Endodermal cell (in vitro differentiated cells): Measurements from ENCODE around the gene PSD2. TPM values are rescaled to one million over a fixed set of nuclear protein-coding genes. Genes with fewer than 3 reads are reported as not detected.

Experiments
- DNase-seq: peaks from one replicate; pipeline ENCODE4 v3.0.0-alpha.2; 2017
- H3K27ac ChIP-seq: 2 replicates; pipeline ENCODE4 v1.5.1; 2013; ENCODE audit warnings: mild to moderate bottlenecking, low read depth, low read length, moderate library complexity
- H3K27me3 ChIP-seq: 2 replicates; pipeline ENCODE4 v1.6.1; 2013; ENCODE audit warnings: mild to moderate bottlenecking, low read length, moderate library complexity; ENCODE audit not compliant: insufficient read depth, control insufficient read depth, poor library complexity, severe bottlenecking
- H3K36me3 ChIP-seq: 2 replicates; pipeline ENCODE4 v1.7.0; 2013; ENCODE audit warnings: mild to moderate bottlenecking, low read length, moderate library complexity; ENCODE audit not compliant: control insufficient read depth, insufficient read depth
- H3K4me1 ChIP-seq: one replicate; pipeline ENCODE4 v1.7.0; 2013; ENCODE audit warnings: low read length; ENCODE audit not compliant: control insufficient read depth, insufficient read depth
- H3K4me3 ChIP-seq: 2 replicates; pipeline ENCODE4 v1.5.1; 2013; ENCODE audit warnings: mild to moderate bottlenecking, low read length, moderate library complexity
- H3K9ac ChIP-seq: 2 replicates; pipeline ENCODE4 v1.6.1; 2013; ENCODE audit warnings: mild to moderate bottlenecking, low read length, moderate library complexity; ENCODE audit not compliant: poor library complexity, severe bottlenecking; ENCODE audit errors: extremely low read depth
- H3K9me3 ChIP-seq: 2 replicates; pipeline ENCODE4 v1.6.1; 2013; ENCODE audit warnings: mild to moderate bottlenecking, low read length, moderate library complexity; ENCODE audit not compliant: control insufficient read depth
- H3K27ac Mint-ChIP-seq: 2 replicates; pipeline ENCODE4 v1.8.0; 2020; ENCODE audit warnings: mixed read lengths
- H3K27me3 Mint-ChIP-seq: 2 replicates; pipeline ENCODE4 v1.8.0; 2021; ENCODE audit warnings: mild to moderate bottlenecking, mixed read lengths; ENCODE audit not compliant: insufficient read depth
- H3K36me3 Mint-ChIP-seq: 2 replicates; pipeline ENCODE4 v1.8.0; 2020; ENCODE audit warnings: low read depth, mixed read lengths
- H3K4me1 Mint-ChIP-seq: 2 replicates; pipeline ENCODE4 v1.8.0; 2020; ENCODE audit warnings: mixed read lengths
- H3K4me3 Mint-ChIP-seq: 2 replicates; pipeline ENCODE4 v1.8.0; 2020; ENCODE audit warnings: mild to moderate bottlenecking, moderate library complexity, mixed read lengths
- H3K9me3 Mint-ChIP-seq: 2 replicates; pipeline ENCODE4 v1.8.0; 2020; ENCODE audit warnings: mild to moderate bottlenecking, mixed read lengths
- WGBS, 2 experiments: methylation state at CpG; one replicate each; pipeline versions ENCODE4 v1.1.5 to v1.1.7; 2013; ENCODE audit warnings: missing lambda C conversion rate in 2 of 2, mixed read lengths in 1 of 2; ENCODE audit not compliant: insufficient coverage in 1 of 2, insufficient read length in 1 of 2; 5-methylcytosine and 5-hydroxymethylcytosine counted together
- total RNA-seq, 2 donors: library from RNA; stranded (reverse); fragmentation: NEBNext Ultra II Directional in 1 of 2; extraction: Animal tissue kit (Norgen Biotek cat#: 25700) in 1 of 2; gene quantifications; 2 replicates in 1 of 2; 3 replicates in 1 of 2; pipeline ENCODE4 v1.2.1, GENCODE V29; 2021
- TF ChIP-seq, protein P1 (sequence below): fragments of 200-600 bp; sonication (generic); conservative IDR thresholded peaks from 2 replicates; pipeline ENCODE4 v1.5.0; 2021; ENCODE audit warnings: antibody characterized with exemption, mild to moderate bottlenecking

The PSD2 gene
- total RNA-seq, 2 donors from 2014 or later = 0.55 to 2.5 TPM

DNA sequence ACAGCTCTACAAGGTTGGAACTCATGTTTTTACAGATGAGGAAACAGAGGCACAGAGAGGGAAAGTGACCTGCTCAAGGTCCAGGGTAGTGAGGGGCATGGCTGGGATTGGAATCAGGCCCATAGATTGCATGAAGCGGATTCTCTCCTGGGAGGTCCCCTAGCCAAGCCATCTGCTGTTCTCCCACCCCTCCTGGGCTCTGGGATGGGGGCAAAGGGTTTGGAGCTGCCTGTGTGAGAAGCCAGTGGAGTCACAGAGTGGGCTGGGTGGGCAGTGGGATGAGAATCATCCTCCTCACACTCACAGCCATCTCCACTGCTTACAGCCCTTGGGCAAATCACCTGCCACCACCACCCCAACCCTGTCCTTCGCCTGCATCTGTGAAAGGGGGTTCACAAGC, 38.6 kb upstream of the PSD2 start:
- Histone ChIP-seq H3K4me3 (no peak overlapping the region), H3K27me3 (peaks cover 61% of the 10 kb centered on the region), H3K36me3 (no peaks in the 10 kb centered on the region), H3K9ac (no peak overlapping the region), H3K4me1 (no peaks in the 10 kb centered on the region), H3K27ac (no peak overlapping the region), H3K9me3 (no peaks in the 10 kb centered on the region)
- H3K27ac Mint-ChIP-seq = no peak overlapping the region
- DNase-seq = no peak
- 88 to 100% methylated on average over 1 to 2 of the region's 2 CpGs for WGBS, 2 experiments
- no peak overlapping the region for H3K4me3 Mint-ChIP-seq
- H3K36me3 Mint-ChIP-seq = no peaks in the 10 kb centered on the region
- no peaks in the 10 kb centered on the region for H3K9me3 Mint-ChIP-seq
- TF ChIP-seq, protein P1, sequence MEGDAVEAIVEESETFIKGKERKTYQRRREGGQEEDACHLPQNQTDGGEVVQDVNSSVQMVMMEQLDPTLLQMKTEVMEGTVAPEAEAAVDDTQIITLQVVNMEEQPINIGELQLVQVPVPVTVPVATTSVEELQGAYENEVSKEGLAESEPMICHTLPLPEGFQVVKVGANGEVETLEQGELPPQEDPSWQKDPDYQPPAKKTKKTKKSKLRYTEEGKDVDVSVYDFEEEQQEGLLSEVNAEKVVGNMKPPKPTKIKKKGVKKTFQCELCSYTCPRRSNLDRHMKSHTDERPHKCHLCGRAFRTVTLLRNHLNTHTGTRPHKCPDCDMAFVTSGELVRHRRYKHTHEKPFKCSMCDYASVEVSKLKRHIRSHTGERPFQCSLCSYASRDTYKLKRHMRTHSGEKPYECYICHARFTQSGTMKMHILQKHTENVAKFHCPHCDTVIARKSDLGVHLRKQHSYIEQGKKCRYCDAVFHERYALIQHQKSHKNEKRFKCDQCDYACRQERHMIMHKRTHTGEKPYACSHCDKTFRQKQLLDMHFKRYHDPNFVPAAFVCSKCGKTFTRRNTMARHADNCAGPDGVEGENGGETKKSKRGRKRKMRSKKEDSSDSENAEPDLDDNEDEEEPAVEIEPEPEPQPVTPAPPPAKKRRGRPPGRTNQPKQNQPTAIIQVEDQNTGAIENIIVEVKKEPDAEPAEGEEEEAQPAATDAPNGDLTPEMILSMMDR = no peak
- peaks cover 12% of the 10 kb centered on the region for H3K4me1 Mint-ChIP-seq
- H3K27me3 Mint-ChIP-seq = peaks cover 83% of the 10 kb centered on the region

DNA sequence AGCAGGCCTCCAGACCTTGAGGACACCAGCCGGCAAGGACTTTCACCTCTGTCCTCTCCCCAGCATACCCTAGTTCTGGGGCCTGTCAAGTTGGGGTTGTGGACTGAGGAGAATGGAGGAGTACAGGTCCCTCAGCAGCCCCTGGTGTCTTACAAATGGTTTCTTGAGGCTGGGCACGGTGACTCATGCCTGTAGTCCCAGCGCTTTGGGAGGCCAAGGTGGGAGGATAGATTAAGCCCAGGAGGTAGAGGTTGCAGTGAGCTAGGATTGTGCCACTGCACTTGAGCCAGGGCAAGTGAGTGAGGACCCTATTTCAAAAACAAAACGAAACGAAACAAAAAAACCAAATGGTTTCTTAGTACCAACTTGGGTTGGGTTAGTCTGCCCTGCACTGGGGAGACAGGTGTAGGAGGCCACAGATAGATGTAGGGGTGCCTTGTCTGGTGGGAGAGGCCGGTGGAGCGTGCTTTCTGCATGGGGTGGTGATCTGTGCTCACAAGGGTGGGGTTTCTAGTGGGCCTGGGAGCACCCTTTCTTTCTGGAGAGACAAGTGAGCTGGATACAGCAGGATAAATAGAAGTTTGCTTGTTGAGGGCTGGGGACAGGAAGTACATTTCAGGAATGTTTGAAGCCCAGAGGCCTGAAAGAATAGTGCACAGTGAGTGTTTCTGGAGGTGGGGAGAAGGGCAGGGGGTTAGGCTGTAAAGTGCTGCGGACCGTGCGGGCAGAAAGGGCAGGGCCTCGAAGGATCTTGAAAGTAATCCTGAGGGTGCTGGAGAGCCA, 37.7 kb upstream of the PSD2 start:
- peak; percentile 45 for DNase-seq
- WGBS, 2 experiments = 85 to 89% methylated on average over 8 to 11 of the region's 11 CpGs
- Histone ChIP-seq H3K27me3 (peaks cover 55% of the 10 kb centered on the region), H3K27ac (peak overlapping the region; percentile 16), H3K36me3 (no peaks in the 10 kb centered on the region), H3K9ac (no peak overlapping the region), H3K9me3 (no peaks in the 10 kb centered on the region), H3K4me1 (no peaks in the 10 kb centered on the region), H3K4me3 (no peak overlapping the region)
- Mint-ChIP-seq H3K36me3 (no peaks in the 10 kb centered on the region), H3K27ac (no peak overlapping the region), H3K4me3 (no peak overlapping the region), H3K27me3 (peaks cover 82% of the 10 kb centered on the region), H3K4me1 (peaks cover 18% of the 10 kb centered on the region), H3K9me3 (no peaks in the 10 kb centered on the region)
- TF ChIP-seq, protein P1 = no peak

DNA sequence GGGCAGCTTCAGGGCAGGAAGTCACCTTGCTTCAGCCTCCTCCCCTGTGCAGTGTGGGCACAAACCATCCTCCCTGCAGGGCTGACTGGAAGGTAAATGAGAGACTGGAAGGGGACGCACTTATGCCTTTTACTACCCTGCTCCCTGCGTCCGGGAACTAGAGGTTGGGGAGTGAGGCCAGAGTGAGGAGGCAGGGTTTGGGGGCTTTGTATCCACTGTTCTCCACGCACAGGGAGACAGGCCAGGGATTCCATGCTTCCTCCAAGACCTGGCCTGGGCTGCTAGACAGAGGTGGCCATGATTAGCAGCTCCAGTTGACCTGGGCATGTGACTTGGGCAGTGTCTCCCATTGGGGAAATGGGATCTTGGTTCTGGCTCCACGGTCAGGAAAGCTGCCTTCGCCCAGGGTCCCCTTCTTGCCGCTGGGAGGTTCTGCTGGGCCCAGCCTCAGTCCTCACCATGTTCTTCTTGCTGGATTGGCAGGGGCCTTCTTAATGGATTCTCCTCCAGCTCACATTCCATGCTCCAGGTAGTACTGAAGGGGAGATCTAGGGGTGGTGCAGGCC, 37.0 kb upstream of the PSD2 start:
- no peaks in the 10 kb centered on the region for H3K9me3 Mint-ChIP-seq
- DNase-seq = peak; percentile 54
- no peak overlapping the region for H3K27ac Mint-ChIP-seq
- H3K9ac ChIP-seq = no peak overlapping the region
- H3K4me3 Mint-ChIP-seq = no peak overlapping the region
- whole genome bisulfite sequencing, 2 experiments = 89 to 96% methylated on average over 4 to 7 of the region's 7 CpGs
- H3K4me1 Mint-ChIP-seq = peaks cover 20% of the 10 kb centered on the region
- H3K4me3 ChIP-seq = no peak overlapping the region
- peaks cover 82% of the 10 kb centered on the region for H3K27me3 Mint-ChIP-seq
- no peaks in the 10 kb centered on the region for H3K36me3 ChIP-seq
- no peaks in the 10 kb centered on the region for H3K4me1 ChIP-seq
- TF ChIP-seq, protein P1 = no peak
- no peaks in the 10 kb centered on the region for H3K9me3 ChIP-seq
- peak overlapping the region; percentile 64 for H3K27ac ChIP-seq
- H3K36me3 Mint-ChIP-seq = no peaks in the 10 kb centered on the region
- peaks cover 55% of the 10 kb centered on the region for H3K27me3 ChIP-seq
